Measurements from ENCODE around the gene VTI1B. TPM values are rescaled to one million over a fixed set of nuclear protein-coding genes. Genes with fewer than 3 reads are reported as not detected.

VTI1B gene
- total and polyA plus RNA-seq, 4 donors: 26.5 to 76.3 (median 28.9) TPM

DNA sequence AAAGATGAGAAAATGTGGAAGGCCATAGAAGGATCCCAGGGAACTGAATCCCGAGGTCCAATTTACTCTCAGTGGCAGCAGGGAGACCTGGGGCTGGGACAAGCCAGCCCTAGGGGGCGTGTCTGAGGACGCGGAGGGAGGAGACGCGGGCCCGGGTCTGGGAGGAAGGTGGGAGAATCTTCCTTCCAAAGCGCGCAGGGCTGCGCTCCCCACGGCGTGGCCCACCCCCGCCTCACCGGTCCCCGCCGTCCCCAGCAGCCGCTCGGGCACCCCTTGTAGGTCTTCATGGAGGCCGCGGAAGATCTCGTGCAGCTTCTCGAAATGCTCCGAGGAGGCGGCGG is 323 bp downstream of the VTI1B start:
- WGBS: under 1% methylated on average over 25 of the region's 25 CpGs
- Histone ChIP-seq H3K9ac (ENCODE audit: low read depth in 1 of 2, low read length in 2 of 2) (peak overlapping the region; percentile 84 to 89), H3K4me3 (ENCODE audit: low read depth in 1 of 3, low read length in 3 of 3) (peak overlapping the region; percentile 85 to 91 (median 87)), H3K27ac (ENCODE audit: low read depth in 1 of 2, low read length in 2 of 2) (peak overlapping the region; percentile 88 to 99), H3K36me3 (ENCODE audit: control insufficient read depth in 4 of 4, insufficient read depth in 3 of 4, low read depth in 1 of 4, low read length in 3 of 4) (peaks cover 0 to 9% (median under 1%) of the 10 kb centered on the region in 4 donors), H3K9me3 (ENCODE audit: control insufficient read depth in 4 of 4, low read length in 3 of 4) (no peaks in the 10 kb centered on the region), H3K27me3 (ENCODE audit: control insufficient read depth in 4 of 4, insufficient read depth in 4 of 4, low read length in 3 of 4) (no peaks in the 10 kb centered on the region), H3K4me1 (ENCODE audit: control insufficient read depth in 4 of 4, insufficient read depth in 4 of 4, low read length in 3 of 4) (peaks cover 4 to 22% (median 17%) of the 10 kb centered on the region in 4 donors)
- DNase-seq (ENCODE audit: low spot score): peak; percentile 77
- TF ChIP-seq, protein P1, sequence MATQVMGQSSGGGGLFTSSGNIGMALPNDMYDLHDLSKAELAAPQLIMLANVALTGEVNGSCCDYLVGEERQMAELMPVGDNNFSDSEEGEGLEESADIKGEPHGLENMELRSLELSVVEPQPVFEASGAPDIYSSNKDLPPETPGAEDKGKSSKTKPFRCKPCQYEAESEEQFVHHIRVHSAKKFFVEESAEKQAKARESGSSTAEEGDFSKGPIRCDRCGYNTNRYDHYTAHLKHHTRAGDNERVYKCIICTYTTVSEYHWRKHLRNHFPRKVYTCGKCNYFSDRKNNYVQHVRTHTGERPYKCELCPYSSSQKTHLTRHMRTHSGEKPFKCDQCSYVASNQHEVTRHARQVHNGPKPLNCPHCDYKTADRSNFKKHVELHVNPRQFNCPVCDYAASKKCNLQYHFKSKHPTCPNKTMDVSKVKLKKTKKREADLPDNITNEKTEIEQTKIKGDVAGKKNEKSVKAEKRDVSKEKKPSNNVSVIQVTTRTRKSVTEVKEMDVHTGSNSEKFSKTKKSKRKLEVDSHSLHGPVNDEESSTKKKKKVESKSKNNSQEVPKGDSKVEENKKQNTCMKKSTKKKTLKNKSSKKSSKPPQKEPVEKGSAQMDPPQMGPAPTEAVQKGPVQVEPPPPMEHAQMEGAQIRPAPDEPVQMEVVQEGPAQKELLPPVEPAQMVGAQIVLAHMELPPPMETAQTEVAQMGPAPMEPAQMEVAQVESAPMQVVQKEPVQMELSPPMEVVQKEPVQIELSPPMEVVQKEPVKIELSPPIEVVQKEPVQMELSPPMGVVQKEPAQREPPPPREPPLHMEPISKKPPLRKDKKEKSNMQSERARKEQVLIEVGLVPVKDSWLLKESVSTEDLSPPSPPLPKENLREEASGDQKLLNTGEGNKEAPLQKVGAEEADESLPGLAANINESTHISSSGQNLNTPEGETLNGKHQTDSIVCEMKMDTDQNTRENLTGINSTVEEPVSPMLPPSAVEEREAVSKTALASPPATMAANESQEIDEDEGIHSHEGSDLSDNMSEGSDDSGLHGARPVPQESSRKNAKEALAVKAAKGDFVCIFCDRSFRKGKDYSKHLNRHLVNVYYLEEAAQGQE (IDR thresholded peaks at IDR 0.05): peak; percentile 9
- TF ChIP-seq, protein P2, sequence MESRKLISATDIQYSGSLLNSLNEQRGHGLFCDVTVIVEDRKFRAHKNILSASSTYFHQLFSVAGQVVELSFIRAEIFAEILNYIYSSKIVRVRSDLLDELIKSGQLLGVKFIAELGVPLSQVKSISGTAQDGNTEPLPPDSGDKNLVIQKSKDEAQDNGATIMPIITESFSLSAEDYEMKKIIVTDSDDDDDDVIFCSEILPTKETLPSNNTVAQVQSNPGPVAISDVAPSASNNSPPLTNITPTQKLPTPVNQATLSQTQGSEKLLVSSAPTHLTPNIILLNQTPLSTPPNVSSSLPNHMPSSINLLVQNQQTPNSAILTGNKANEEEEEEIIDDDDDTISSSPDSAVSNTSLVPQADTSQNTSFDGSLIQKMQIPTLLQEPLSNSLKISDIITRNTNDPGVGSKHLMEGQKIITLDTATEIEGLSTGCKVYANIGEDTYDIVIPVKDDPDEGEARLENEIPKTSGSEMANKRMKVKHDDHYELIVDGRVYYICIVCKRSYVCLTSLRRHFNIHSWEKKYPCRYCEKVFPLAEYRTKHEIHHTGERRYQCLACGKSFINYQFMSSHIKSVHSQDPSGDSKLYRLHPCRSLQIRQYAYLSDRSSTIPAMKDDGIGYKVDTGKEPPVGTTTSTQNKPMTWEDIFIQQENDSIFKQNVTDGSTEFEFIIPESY (IDR thresholded peaks at IDR 0.05): no peak
- TF ChIP-seq FOXA1 (IDR thresholded peaks at IDR 0.05) (no peak), YY1 (IDR thresholded peaks at IDR 0.05) (peak; percentile 43), TAF1 (conservative IDR thresholded peaks at IDR 0.05) (no peak), ATF3 (IDR thresholded peaks at IDR 0.05) (no peak), RAD21 (IDR thresholded peaks at IDR 0.05) (peak; percentile 27 to 28)
- TF ChIP-seq, protein P3, sequence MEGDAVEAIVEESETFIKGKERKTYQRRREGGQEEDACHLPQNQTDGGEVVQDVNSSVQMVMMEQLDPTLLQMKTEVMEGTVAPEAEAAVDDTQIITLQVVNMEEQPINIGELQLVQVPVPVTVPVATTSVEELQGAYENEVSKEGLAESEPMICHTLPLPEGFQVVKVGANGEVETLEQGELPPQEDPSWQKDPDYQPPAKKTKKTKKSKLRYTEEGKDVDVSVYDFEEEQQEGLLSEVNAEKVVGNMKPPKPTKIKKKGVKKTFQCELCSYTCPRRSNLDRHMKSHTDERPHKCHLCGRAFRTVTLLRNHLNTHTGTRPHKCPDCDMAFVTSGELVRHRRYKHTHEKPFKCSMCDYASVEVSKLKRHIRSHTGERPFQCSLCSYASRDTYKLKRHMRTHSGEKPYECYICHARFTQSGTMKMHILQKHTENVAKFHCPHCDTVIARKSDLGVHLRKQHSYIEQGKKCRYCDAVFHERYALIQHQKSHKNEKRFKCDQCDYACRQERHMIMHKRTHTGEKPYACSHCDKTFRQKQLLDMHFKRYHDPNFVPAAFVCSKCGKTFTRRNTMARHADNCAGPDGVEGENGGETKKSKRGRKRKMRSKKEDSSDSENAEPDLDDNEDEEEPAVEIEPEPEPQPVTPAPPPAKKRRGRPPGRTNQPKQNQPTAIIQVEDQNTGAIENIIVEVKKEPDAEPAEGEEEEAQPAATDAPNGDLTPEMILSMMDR (IDR thresholded peaks at IDR 0.05; ENCODE audit: low read depth, low read length, missing input control): no peak

GRCh38 chr14:67673451-67673850 is 981 bp downstream of the VTI1B start:
- Histone ChIP-seq H3K9ac (ENCODE audit: low read depth in 1 of 2, low read length in 2 of 2) (peak overlapping the region; percentile 84 to 89), H3K27ac (ENCODE audit: low read depth in 1 of 2, low read length in 2 of 2) (no peak overlapping the region), H3K27me3 (ENCODE audit: control insufficient read depth in 4 of 4, insufficient read depth in 4 of 4, low read length in 3 of 4) (no peaks in the 10 kb centered on the region), H3K4me1 (ENCODE audit: control insufficient read depth in 4 of 4, insufficient read depth in 4 of 4, low read length in 3 of 4) (peaks cover 4 to 22% (median 17%) of the 10 kb centered on the region in 4 donors), H3K4me3 (ENCODE audit: low read depth in 1 of 3, low read length in 3 of 3) (peak overlapping the region; percentile 85 to 91 (median 87)), H3K36me3 (ENCODE audit: control insufficient read depth in 4 of 4, insufficient read depth in 3 of 4, low read depth in 1 of 4, low read length in 3 of 4) (peaks cover 0 to 7% (median under 1%) of the 10 kb centered on the region in 4 donors), H3K9me3 (ENCODE audit: control insufficient read depth in 4 of 4, low read length in 3 of 4) (no peaks in the 10 kb centered on the region)
- DNase-seq (ENCODE audit: low spot score): no peak
- TF ChIP-seq FOXA2 (IDR thresholded peaks at IDR 0.05) (no peak), GABPA (IDR thresholded peaks at IDR 0.05 in 1 of 2, conservative IDR thresholded peaks at IDR 0.05 in 1 of 2) (no peak), RAD21 (IDR thresholded peaks at IDR 0.05) (no peak), HNF4A (conservative IDR thresholded peaks at IDR 0.05) (no peak), FOXA1 (IDR thresholded peaks at IDR 0.05) (no peak), JUND (IDR thresholded peaks at IDR 0.05) (no peak), HNF4G (IDR thresholded peaks at IDR 0.05) (no peak), YY1 (IDR thresholded peaks at IDR 0.05) (no peak), RXRA (IDR thresholded peaks at IDR 0.05) (no peak), ATF3 (IDR thresholded peaks at IDR 0.05) (no peak)
- TF ChIP-seq, protein P2 (IDR thresholded peaks at IDR 0.05): no peak
- TF ChIP-seq, protein P1 (IDR thresholded peaks at IDR 0.05): no peak
- TF ChIP-seq, protein P3 (IDR thresholded peaks at IDR 0.05; ENCODE audit: low read depth, low read length, missing input control): no peak
- 43% methylated on average over 5 of the region's 5 CpGs for WGBS
